Transverse colon (tissue), 4 donors: ENCODE data around the gene ATL2. TPM values are rescaled to one million over a fixed set of nuclear protein-coding genes. Genes with fewer than 3 reads are reported as not detected.
A peak's percentile ranks its signal among the peaks of the same experiment; 100 is the strongest.

ENCODE experiments used
- DNase-seq: peaks from one replicate; pipeline ENCODE4 v3.0.0-alpha.2; 2019
- H3K27ac ChIP-seq, 4 donors: fragments of 200-600 bp; sonication (generic); 2 replicates each; pipeline ENCODE4 v1.5.1; 2016 to 2018; ENCODE audit warnings: inconsistent platforms in 4 of 4
- H3K27me3 ChIP-seq: fragments of 200-600 bp; sonication (generic); 2 replicates; pipeline ENCODE4 v1.5.1; 2017; ENCODE audit warnings: inconsistent platforms
- H3K36me3 ChIP-seq, 4 donors: fragments of 200-600 bp; sonication (generic); 2 replicates each; pipeline ENCODE4 v1.5.1; 2017 to 2019; ENCODE audit warnings: inconsistent platforms in 4 of 4
- H3K4me1 ChIP-seq, 4 donors: fragments of 200-600 bp; sonication (generic); 2 replicates each; pipeline ENCODE4 v1.5.1; 2017 to 2020; ENCODE audit warnings: inconsistent platforms in 4 of 4
- H3K4me3 ChIP-seq, 4 donors: fragments of 200-600 bp; sonication (generic); 1 replicate in 1 of 4; 2 replicates in 3 of 4; pipeline versions ENCODE4 v1.5.1 to v1.6.1; 2017 to 2019; ENCODE audit warnings: inconsistent platforms in 4 of 4
- H3K9me3 ChIP-seq, 2 donors: fragments of 200-600 bp; sonication (generic); 2 replicates each; pipeline ENCODE4 v1.5.1; 2017 to 2019; ENCODE audit warnings: inconsistent platforms in 2 of 2
- CTCF ChIP-seq, 5 experiments: fragments of 200-600 bp in 3 of 5; fragments of 450-650 bp in 2 of 5; sonication (generic) in 3 of 5; IDR thresholded peaks; 1 replicate in 2 of 5; 2 replicates in 3 of 5; pipeline ENCODE4 v1.5.1; 2016 to 2017; ENCODE audit warnings: antibody characterized with exemption in 5 of 5, inconsistent platforms in 3 of 5, mild to moderate bottlenecking in 2 of 5, moderate library complexity in 1 of 5
- EP300 ChIP-seq: sonication (generic); formaldehyde crosslinking; IDR thresholded peaks from one replicate; pipeline ENCODE4 v1.6.1; 2017; ENCODE audit warnings: antibody characterized with exemption, low read depth
- POLR2A ChIP-seq: fragments of 450-650 bp; IDR thresholded peaks from one replicate; pipeline ENCODE4 v1.6.1; 2016; ENCODE audit warnings: antibody characterized with exemption, mild to moderate bottlenecking, moderate library complexity
- POLR2AphosphoS5 ChIP-seq, 3 donors: sonication (generic); formaldehyde crosslinking; IDR thresholded peaks; one replicate each; pipeline ENCODE4 v1.6.1; 2016; ENCODE audit warnings: antibody characterized with exemption in 3 of 3
- WGBS, 2 donors: methylation state at CpG; one replicate each; pipeline ENCODE4 v1.1.5; 2018; ENCODE audit warnings: low coverage in 1 of 2; 5-methylcytosine and 5-hydroxymethylcytosine counted together
- in situ Hi-C, 4 donors: fragments of 200-750 bp; cut with MboI; loops; one replicate each; pipeline versions ENCODE4 v1.15.0 to v1.15.1; 2017; ENCODE audit warnings: low sequenced_read_pairs in 3 of 4, low pct_ligation_motif_present in 1 of 4, low pct_unique_long_range_greater_than_20kb in 1 of 4
- intact Hi-C: fragments of 100-400 bp; cut with DNase I; formaldehyde crosslinking; loops from one replicate; pipeline ENCODE4 v1.15.1; 2023; ENCODE audit warnings: low total_unique reads
- total RNA-seq, 4 donors: library from RNA; depleted of rRNA; stranded (reverse); fragments of >200 nt; gene quantifications; one replicate each; pipeline ENCODE4 v1.1.0, GENCODE V29; 2016

ATL2 gene
- total RNA-seq, 4 donors from 2014 or later = 17.6 to 150 (median 69.1) TPM

- TF ChIP-seq POLR2AphosphoS5 (IDR thresholded peaks at IDR 0.05) (no peak), POLR2A (no peak)
- Histone ChIP-seq H3K4me3 (no peak overlapping the region), H3K27me3 (no peaks in the 10 kb centered on the region), H3K36me3 (no peaks in the 10 kb centered on the region), H3K4me1 (peaks cover 0 to 27% (median 3%) of the 10 kb centered on the region in 4 donors), H3K27ac (peak overlapping the region; percentile 18 to 54 (median 43)), H3K9me3 (no peaks in the 10 kb centered on the region)
- no peak for DNase-seq
- intact Hi-C loops (no loop called here), in situ Hi-C loops (no loop called here)
- 84 to 96% methylated on average over 8 of the region's 8 CpGs for WGBS, 2 donors
These were observed 29.6 kb upstream of the ATL2 start for GRCh38 chr2:38406597-38407110.

GRCh38 chr2:38405917-38406596, 29.0 kb upstream of the ATL2 start:
- H3K27ac ChIP-seq = peak overlapping the region; percentile 18 to 54 (median 43)
- no peaks in the 10 kb centered on the region for H3K9me3 ChIP-seq
- no peak for DNase-seq
- in situ Hi-C loops = no loop called here
- WGBS, 2 donors = 91 to 100% methylated on average over 2 to 9 of the region's 9 CpGs
- peaks cover 0 to 27% (median 3%) of the 10 kb centered on the region in 4 donors for H3K4me1 ChIP-seq
- no peaks in the 10 kb centered on the region for H3K27me3 ChIP-seq
- H3K36me3 ChIP-seq = no peaks in the 10 kb centered on the region
- intact Hi-C loops = no loop called here
- no peak overlapping the region for H3K4me3 ChIP-seq
- no peak for TF ChIP-seq POLR2AphosphoS5 (IDR thresholded peaks at IDR 0.05)
- TF ChIP-seq POLR2A = no peak
- no peak for TF ChIP-seq EP300
- TF ChIP-seq CTCF (IDR thresholded peaks at IDR 0.05) = no peak

- in situ Hi-C loops = no loop called here
- Histone ChIP-seq H3K27me3 (no peaks in the 10 kb centered on the region), H3K36me3 (no peaks in the 10 kb centered on the region), H3K4me1 (no peaks in the 10 kb centered on the region), H3K9me3 (peaks cover 0 to 6% of the 10 kb centered on the region in 2 donors), H3K4me3 (no peak overlapping the region), H3K27ac (no peak overlapping the region)
- intact Hi-C loops = no loop called here
- no peak for TF ChIP-seq POLR2AphosphoS5 (IDR thresholded peaks at IDR 0.05)
- no peak for TF ChIP-seq POLR2A
- no peak for TF ChIP-seq CTCF (IDR thresholded peaks at IDR 0.05)
- no peak for TF ChIP-seq EP300
- no peak for DNase-seq
These were observed 23.4 kb upstream of the ATL2 start for GRCh38 chr2:38400513-38400912.

- H3K4me3 ChIP-seq = no peak overlapping the region
- TF ChIP-seq EP300 = no peak
- TF ChIP-seq POLR2AphosphoS5 (IDR thresholded peaks at IDR 0.05) = no peak
- TF ChIP-seq CTCF (IDR thresholded peaks at IDR 0.05) = no peak
- no peak for TF ChIP-seq POLR2A
- H3K9me3 ChIP-seq = peaks cover 0 to 6% of the 10 kb centered on the region in 2 donors
- in situ Hi-C loops (no loop called here), intact Hi-C loops (no loop called here)
- no peaks in the 10 kb centered on the region for H3K27me3 ChIP-seq
- 94 to 100% methylated on average over 3 to 4 of the region's 4 CpGs for WGBS, 2 donors
- H3K4me1 ChIP-seq = no peaks in the 10 kb centered on the region
- no peak for DNase-seq
- no peak overlapping the region for H3K27ac ChIP-seq
- no peaks in the 10 kb centered on the region for H3K36me3 ChIP-seq
These were observed 21.7 kb upstream of the ATL2 start for GRCh38 chr2:38398739-38399138.

- in situ Hi-C loops (no loop called here), intact Hi-C loops (no loop called here)
- 17 to 36% methylated on average over 4 to 5 of the region's 5 CpGs for WGBS, 2 donors
- Histone ChIP-seq H3K4me3 (no peak overlapping the region), H3K9me3 (no peaks in the 10 kb centered on the region), H3K27me3 (no peaks in the 10 kb centered on the region), H3K27ac (no peak overlapping the region), H3K36me3 (no peaks in the 10 kb centered on the region), H3K4me1 (no peaks in the 10 kb centered on the region)
- DNase-seq = no peak
- TF ChIP-seq CTCF (IDR thresholded peaks at IDR 0.05) (no peak), EP300 (no peak), POLR2AphosphoS5 (IDR thresholded peaks at IDR 0.05) (no peak), POLR2A (no peak)
These were observed 17.8 kb upstream of the ATL2 start for GRCh38 chr2:38394903-38395341.
